AG09319 (cell line): Measurements from ENCODE around the gene MTERF2.
A peak's percentile ranks its signal among the peaks of the same experiment; 100 is the strongest.

Experiments
- DNase-seq: peaks from one replicate; pipeline ENCODE4 v3.0.0-alpha.2; 2010; ENCODE audit warnings: low read depth; ENCODE audit errors: extremely low read depth
- CTCF ChIP-seq: IDR thresholded peaks from 2 replicates; pipeline ENCODE4 v1.5.1; 2011; ENCODE audit warnings: low read depth, mild to moderate bottlenecking, inconsistent platforms, low read length, moderate library complexity

The MTERF2 gene

GRCh38 chr12:106960443-106960842 lies 26.5 kb downstream of the MTERF2 start:
- no peak for TF ChIP-seq CTCF
- no peak for DNase-seq

- TF ChIP-seq CTCF, result no peak
Observed at GRCh38 chr12:106957583-106957982, 29.4 kb downstream of the MTERF2 start.

GRCh38 chr12:106956048-106956578 lies 30.8 kb downstream of the MTERF2 start:
- no peak for DNase-seq
- peak; percentile 3 for TF ChIP-seq CTCF

More at GRCh38 chr12:106957583-106957982, 29.4 kb downstream of the MTERF2 start:
- DNase-seq, result no peak

- peak; percentile 95 for DNase-seq
- TF ChIP-seq CTCF, result no peak
Observed at GRCh38 chr12:106955377-106956047, 31.4 kb downstream of the MTERF2 start, which contains the start of gene TMEM263. TSS of gene TMEM263 (plus strand) at chr12:106955907. CDS start at chr12:106967117, 11,210 bp downstream.

GRCh38 chr12:106954462-106955376 lies 32.2 kb downstream of the MTERF2 start:
- DNase-seq, result no peak
- TF ChIP-seq CTCF, result no peak

- no peak for TF ChIP-seq CTCF
- DNase-seq, result no peak
Observed at GRCh38 chr12:106953352-106954250, 33.3 kb downstream of the MTERF2 start.
